GM19455 (cell line): ENCODE measurements around the gene OARD1.

Experiments
- ATAC-seq: cut with Tn5 transposase; IDR thresholded peaks from one replicate; pipeline ENCODE4 v1.9.1; 2021; ENCODE audit not compliant: unreplicated experiment

OARD1 gene

DNA sequence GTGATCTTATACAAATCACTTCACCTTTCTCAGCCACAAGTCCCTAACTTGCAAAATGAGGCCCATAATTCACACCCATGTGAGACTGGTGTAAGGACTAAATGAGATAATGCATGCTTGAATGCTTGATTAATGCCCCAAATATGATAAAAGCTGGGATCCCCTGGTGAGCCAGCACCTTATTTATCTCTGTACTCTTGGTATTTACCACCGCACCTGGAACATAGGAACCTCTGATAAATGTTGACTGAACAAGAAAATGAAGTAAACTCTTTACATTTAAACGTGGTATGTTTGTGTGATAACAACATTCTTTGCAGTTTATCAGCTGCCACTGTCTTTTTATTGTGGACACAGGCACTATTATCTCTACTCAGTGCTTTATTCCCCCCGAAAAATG lies 21.6 kb downstream of the OARD1 start:
- ATAC-seq, result no peak

DNA sequence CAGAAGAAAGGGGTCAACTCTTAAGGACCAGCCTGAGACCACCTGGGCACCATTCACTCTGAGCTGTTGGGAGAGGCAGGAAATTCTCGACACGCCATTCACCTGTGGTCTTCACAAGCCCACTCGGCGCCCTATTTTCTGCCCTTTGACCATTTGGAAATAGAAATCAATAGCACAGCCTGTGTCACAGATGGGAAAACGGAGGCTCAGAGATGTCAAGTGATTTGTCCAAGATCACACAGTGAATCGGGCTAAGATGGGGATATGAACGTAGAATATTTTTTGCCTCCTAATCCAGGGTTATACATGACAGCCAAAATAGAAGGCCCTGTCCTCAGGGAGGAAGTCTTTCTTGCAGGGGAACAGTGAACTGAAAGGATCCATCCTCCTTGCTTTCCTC lies 22.2 kb downstream of the OARD1 start:
- ATAC-seq, result no peak

DNA sequence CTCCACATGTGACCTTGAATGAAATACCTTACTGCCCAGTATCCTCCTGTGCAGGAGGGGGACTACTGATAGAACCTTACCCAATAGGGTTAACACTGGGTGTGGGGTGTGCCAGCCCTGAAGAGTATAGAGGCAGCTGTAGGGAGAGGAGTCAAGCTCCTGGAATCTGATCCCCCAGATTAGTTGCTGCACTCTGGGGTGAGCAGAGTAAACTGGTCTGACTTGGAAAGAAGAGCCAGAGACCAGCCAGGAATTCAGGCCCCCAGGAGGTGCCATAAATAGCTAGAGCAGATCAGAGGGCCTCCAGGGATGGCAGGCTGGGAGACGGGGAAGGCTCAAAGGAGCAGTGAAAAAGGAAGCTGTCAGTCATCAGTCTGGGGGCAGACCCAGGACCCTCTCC lies 22.6 kb downstream of the OARD1 start:
- no peak for ATAC-seq

DNA sequence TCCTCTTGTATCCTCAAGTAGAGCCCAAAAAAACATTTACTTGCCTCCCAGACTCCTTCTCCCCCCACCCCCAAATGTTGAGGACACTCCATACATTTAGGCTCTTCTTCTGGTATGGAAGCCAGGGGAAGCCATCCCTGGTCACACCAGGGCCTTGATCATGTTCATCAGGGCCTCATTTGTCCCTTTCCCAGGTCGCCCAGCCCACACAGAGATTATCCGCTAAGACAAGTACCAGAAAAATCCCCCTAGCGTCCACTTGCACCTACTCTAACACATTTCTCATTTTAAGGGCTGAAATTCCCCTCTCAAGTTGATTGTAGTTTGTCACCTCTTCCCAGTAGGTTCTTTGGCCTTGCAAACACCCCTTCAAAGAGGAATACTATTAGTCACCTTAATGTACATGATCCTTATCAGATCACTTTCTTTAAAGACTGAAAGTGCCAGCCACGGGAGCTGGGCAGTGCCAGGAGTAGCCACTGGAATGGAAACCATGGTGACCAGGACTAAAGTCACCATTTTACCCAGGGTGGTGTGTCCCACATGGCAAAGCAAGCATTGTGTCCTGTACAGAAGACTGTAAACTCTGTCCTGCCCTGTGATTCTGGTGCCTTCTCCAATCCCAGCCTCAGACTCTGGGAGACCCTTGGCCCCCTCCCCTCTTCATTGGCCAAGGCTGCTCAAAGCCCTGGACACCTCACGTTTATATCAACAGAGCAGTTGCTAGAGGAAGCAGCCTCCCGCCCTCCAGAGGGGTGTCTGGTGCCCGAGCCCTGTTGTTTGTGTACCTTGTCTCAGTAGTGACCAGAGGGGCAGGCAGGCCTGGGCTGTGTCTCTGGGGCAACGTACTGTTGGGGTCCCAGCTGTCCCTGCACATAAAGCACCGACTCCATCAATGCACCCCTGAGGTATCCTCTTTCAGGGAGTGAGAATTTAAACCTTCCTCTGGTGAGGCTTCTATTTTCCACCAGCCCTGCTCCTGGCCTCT lies 24.1 kb downstream of the OARD1 start:
- ATAC-seq, result no peak

DNA sequence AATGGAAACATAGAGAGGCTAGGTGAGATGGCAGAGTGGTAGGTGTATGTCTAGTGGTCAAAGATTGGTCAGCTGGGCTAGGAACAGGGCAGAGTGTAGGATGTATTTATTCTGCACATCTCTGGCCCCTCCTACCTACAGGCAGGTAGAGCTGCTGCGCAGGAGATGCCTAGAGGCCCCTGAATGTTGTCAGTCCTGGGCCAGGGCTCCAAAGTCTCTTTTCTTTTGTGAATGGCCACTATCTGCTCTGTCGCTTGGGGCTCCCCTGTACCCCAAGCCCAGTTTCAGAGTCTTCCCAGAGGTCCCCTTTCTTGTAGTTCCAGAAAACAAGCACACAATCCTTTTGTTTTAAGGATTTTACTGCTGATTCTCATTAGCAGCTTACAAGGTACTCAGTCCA lies 24.9 kb downstream of the OARD1 start:
- no peak for ATAC-seq

DNA sequence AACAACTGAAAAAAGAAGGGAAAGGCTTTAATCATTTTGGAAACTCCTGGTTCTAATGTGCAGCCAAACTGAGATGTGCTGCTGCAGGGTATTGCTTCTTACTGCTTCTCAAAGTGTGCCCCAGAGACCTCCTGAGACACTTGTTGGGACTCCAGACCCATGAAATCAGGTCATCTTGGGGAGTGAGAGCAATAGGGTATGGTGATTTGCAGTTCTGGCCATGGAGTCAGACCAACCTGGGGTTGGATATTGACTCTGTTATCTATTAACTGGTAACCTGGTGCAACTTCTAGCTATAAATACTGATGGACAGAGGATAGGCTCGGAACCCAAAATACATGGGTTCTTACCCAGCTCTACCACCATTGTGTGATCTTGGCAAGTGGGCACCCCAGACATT lies 26.1 kb downstream of the OARD1 start:
- no peak for ATAC-seq

DNA sequence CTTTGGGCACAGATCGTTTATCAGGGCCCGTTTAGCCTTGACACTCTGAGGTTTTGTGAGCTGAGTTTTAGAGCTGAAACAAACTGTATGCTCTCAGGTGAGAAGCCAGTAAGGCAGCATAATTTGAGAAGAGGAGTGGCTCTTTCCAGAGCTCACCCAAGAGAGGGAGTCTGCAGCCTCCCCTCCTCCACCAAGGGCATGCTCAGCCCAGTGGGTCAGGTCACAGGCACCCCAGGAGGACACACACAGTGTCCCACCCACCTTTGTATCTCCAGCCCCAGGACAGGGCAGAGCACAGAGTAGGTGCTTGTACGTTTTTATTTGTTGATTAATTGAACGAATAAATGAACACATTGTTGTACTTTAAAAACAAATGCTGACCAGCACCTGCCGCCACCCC lies 26.5 kb downstream of the OARD1 start:
- ATAC-seq, result no peak

DNA sequence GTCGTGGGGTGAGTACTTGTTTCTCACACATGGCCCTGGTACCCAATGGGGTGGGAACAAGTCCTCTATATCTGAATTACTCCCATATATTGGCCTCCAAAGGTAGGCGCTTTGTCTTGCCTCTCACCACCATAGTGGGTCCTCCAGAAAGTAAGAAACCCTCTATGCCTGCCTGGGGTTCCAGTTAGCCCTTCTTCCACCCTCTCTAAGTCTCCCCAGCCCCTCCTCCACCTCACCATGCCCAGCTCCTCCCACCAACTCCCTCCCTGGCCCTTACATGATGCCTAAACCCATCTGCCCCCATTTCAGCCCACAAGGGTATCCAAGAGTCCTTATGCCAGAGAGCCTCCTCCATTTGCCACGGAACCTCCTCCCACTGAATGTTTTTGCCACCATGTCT lies 29.0 kb downstream of the OARD1 start:
- ATAC-seq, result no peak

DNA sequence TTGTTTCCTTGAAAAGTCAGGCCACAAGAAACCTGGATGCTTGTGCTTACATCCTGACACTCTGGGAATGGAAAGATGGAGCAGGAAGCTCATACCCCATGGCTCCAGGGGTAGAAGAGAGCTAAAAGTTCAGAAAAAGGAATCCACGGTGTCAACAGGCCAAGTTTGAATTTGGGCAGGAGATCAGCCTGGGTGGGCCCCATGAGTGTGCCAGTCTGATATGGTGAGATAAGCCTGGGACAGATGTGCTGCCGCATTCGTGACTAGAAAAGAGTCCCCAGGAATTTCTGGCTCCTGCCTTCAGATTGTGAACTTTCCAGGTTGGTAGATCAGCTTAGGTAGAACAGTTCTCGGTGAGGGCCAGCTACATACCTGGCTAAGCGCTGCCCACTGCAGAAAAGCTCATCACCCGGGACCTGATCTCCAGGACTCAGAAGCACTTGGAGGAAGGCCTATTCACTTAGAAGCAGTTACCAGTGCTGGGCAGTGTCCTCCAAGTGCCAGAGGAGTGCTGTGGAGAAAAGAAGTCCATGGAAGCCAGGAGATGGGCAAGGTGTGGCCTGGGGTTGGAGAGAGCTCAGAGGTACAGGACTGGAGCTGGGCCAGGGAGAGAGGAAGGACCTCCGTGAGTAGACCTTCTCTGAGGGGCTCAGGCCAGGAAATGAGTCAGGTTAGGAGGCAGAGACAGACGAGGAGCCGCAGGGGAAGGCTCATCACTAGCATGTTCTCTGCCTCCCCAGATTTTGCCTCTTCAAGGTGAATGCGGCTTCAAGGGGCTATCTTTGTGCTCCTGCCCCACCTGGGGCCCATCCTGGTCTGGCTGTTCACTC lies 29.7 kb downstream of the OARD1 start, which contains the start of gene TSPO2:
Gene TSPO2 (plus strand): TSS at position 242 of the 830 bp plus-strand sequence. CDS start 519 bp downstream, at position 761.
- ATAC-seq, result no peak

DNA sequence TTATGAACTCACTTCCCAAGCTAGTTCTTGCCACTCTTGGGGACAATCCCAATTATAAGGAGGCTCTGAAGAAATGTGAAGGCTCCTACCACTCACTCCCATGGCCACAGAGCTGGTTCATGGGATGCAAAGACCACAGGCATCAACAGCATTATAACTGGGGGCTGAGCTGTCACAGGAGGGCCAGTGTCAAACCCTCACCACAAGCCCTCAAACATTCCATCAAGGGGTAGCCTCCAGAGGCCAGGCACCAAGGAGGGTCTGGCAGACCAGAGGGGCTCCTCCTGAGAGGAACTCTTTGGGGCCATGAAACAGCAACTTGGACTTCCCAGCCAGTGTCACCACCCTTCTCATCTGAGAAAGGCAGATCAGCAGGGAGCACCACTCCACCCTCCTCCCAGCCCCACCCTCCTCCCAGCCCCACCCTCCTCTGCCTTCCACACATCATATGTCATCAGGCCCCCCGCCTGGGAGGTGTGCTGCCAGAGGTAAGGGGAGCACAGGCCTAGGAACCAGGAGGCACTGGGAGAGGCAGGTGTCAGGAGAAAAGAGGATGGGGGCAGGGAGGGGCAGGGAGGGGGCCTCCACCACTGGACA lies 31.1 kb downstream of the OARD1 start:
- ATAC-seq, result no peak

DNA sequence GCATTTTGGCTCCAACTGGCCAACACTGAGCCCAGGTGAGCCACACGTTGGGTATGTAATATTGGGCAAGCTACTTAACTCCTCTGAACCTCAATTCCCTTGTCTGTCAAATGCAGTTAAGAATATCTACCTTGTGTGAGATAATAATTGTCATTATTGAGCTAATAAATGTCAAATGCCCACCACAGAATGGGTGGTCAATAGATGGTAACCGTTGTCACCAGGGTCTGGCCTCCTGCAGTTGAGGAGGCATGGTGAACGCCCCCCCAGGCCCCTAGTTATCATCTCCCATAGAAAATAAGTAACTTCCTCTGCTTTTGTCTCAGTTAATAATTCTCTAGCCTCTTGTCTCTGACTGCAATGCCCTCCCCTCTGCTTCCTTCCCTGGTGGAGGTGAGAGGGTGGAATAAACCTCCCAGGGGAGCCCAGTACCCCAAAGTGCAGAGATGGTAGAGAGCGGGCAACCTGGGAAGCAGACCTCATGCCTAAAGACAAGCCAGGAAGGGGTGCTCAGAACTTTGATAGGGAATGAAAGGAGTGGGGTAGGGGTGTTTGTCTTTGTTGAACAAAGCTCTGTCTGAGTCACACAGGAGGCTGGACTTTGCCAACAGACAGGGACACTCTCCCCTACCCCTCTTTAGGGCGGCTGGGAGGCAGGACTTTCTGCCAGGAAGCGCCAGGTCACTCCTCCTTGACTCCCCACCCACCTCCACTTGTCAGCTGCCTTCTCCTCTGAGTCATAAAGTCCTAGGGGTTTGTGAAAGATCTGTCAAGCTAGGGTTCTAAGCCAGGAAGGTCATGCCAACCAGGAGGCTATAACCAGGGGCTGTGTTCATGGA lies 31.8 kb downstream of the OARD1 start:
- ATAC-seq, result no peak

DNA sequence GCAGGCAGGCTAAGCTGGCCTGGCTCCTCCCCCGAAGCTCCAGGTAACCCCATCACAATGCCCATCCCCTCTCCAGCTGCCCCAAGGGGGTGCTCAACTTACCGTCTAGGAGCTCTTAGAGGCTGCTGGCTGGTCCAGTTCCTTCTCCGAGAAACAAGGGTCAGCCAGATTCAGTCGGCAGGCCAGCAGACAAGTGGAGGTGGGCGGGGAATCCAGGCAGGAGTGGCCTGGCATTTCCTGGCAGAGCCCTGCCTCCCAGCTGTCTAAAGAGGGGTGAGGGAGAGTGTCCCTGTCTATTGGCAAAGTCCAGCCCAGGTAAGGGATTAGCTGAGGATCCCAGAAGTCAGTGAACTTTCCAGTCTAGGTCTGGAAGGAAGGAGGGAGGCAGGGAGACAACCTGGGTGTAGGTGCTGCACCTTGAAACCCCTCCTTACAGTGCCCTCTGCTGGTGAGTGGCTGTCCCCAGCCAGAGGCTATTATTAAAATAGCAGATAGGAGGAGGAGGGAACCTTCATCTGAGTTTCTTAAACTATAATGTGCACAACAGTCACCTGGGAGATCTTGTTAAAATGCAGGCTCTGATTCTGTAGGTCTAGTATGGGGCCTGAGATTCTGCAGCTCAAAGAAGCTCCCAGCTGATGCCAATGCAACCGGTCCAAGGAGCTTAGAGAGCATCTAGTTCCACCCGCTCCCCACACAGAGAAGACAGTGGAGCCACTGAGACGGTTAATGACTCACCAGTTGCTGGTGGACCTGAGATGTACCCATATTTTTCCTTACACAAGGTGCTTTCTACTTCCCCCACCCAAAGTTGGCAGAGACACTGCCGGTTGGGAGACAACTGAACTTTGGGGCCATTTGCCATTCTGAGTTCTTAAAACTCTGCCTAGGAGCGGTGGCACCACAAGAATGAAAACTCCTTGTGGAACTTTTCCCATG lies 32.8 kb downstream of the OARD1 start, which contains the start of gene UNC5CL:
Gene UNC5CL (minus strand): TSS at position 162 of the 939 bp plus-strand sequence. CDS start 4,147 bp downstream, outside the sequence.
- ATAC-seq, result no peak

DNA sequence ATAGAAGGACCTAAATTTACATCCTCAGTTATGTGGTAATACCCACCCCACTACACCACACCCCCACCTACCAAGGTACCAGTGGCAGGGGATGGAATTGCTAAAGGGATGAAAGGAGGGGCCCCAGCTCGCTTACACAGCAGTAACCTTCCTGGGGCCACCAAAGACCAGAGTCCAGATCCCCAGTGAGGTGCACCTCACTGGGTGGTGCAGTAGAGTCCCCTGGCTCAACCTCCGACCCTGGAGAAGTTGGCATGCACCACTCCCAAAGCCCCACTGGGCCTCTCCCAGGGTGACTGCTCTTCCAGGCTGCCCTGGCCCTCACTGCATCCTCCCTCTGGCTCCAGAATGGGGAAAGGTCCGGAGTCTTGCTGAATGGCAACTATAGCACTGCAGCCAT lies 34.0 kb downstream of the OARD1 start:
- no peak for ATAC-seq

DNA sequence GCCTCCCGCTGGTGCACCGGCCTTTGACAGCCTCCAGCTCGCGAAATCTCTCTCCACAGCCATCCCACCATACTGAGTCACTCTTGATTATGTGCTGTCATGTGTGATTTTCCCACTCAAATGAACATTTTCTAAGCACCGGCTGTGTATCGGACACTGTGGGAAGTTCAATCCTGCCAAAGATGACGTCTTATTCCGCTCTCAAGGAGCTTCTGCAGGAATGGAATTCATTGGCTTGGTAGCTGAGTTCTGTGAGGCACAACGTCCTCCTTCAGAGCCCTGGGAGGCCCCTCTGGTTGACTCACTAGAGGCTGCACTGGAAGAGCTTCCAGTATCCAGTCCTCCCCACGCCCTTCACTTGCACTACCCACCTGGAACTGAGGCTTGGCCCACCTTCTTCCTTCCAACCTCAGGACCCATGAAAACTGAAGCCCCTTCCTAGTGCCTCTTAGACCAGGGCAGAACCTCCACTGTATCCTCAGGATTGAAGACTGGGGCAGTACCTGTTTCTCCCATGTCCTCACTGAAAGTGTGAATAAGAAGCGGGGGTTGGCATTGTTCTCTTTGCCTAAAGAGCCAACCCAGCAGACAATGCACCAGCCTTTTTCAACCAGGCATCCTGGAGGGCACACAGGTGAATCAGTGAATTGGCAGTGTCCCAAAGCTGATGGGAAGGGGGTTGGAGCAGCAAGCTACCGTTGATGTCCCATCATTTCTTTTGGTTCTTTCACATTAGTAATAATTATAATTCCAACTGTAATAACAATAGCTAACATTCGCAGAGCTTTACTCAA lies 34.9 kb downstream of the OARD1 start:
- no peak for ATAC-seq

DNA sequence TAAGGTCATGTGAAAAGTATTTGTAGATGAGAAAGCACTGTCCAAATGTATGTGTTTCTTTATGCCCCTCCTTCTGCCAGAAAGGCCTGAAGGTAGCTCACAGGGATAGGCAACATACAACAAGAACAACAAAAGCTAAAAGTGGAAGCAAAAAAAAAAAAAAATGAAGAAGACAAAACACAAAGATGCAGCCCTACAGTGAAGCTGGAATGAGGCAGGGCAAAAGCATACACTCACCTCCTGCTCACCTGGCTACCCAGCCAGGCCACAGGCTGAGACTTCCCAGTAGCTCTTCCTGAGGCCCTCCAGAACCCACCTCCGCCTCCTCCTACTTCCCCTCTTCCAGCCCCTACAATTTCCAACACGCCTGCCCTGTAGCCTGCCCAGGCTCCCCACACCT lies 35.6 kb downstream of the OARD1 start:
- ATAC-seq, result no peak

DNA sequence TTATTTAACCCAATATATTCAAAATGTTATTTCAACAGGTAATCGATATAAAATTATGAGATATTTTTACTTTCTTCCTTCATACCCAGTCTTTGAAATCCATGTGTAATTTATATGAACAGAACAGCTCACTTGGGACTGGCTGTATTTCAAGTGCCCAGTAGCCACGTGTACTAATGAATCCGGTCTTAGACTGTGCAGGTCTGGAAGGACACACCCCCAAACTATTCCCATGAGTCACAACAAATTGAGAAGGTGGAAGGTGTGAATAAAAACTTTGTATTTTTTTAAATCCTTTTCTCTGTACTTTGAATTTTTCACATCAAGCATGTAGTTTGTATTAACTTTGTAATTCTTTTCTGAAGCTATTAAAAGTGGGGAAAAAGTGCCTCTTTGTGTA lies 36.0 kb downstream of the OARD1 start:
- no peak for ATAC-seq

DNA sequence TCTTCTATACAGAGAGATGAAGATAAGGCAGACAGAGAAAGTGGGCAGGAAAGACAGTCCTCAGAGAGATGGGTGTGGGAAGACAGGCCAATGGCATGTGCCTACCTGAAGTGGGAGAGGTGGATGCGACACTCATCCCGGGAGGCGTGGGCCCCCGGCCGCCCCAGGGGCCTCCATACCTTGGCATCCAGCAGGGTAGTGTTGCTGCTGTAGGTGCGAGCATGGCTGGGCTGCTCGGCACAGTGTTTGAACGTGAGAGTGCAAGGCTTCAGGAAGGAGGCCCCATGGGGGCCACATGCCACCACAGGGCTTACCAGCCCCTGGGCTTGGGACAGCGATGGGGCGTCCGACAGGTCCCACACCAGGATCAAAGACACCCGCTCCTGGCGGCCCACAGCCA lies 38.4 kb downstream of the OARD1 start:
- no peak for ATAC-seq

DNA sequence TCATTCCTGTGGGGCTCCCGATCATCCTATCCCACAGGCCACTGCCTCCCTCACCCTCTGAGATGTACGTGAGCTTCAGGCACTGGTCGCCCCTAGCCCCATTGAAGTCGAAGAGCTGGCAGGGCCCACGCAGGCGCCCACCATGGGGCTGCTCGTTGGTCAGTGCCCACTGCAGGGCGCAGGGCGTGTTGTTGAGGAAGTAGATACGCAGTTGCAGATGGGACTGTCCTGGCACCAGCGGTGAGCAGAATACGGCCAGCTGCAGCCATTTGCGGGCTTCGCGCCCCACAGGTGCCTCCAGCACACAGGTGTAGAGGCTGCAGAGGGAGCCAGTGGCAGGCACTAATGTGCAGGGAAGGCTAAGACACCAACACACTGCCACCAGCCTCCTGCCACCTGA lies 39.3 kb downstream of the OARD1 start:
- no peak for ATAC-seq
